Effector memory CD4-positive, alpha-beta T cell (primary cell): ENCODE results near the gene FLNB.
A peak's percentile ranks its signal among the peaks of the same experiment; 100 is the strongest.

Source experiments
- DNase-seq, 3 donors: peaks; one replicate each; pipeline ENCODE4 v3.0.0-alpha.2; 2020
- H3K27ac ChIP-seq: 2 replicates; pipeline ENCODE4 v1.7.0; 2013; ENCODE audit warnings: mild to moderate bottlenecking, low read length, moderate library complexity; ENCODE audit not compliant: insufficient read depth, poor library complexity, severe bottlenecking
- H3K27me3 ChIP-seq: replicated peaks from 2 replicates; pipeline ENCODE4 v1.7.0; 2013; ENCODE audit warnings: mild to moderate bottlenecking, low read length; ENCODE audit not compliant: insufficient read depth, control insufficient read depth, poor library complexity, severe bottlenecking
- H3K36me3 ChIP-seq: 2 replicates; pipeline ENCODE4 v1.7.0; 2013; ENCODE audit warnings: mild to moderate bottlenecking, low read length, moderate library complexity; ENCODE audit not compliant: control insufficient read depth, insufficient read depth
- H3K4me1 ChIP-seq: 2 replicates; pipeline ENCODE4 v1.7.0; 2013; ENCODE audit warnings: low read length, mild to moderate bottlenecking; ENCODE audit not compliant: control insufficient read depth, insufficient read depth, poor library complexity, severe bottlenecking
- H3K4me3 ChIP-seq: 2 replicates; pipeline ENCODE4 v1.7.0; 2013; ENCODE audit warnings: low read length, low read depth, mild to moderate bottlenecking; ENCODE audit not compliant: insufficient read depth, poor library complexity, severe bottlenecking
- H3K9me3 ChIP-seq: 2 replicates; pipeline ENCODE4 v1.7.0; 2013; ENCODE audit warnings: mild to moderate bottlenecking, low read length, moderate library complexity; ENCODE audit not compliant: control insufficient read depth

Gene FLNB

DNA sequence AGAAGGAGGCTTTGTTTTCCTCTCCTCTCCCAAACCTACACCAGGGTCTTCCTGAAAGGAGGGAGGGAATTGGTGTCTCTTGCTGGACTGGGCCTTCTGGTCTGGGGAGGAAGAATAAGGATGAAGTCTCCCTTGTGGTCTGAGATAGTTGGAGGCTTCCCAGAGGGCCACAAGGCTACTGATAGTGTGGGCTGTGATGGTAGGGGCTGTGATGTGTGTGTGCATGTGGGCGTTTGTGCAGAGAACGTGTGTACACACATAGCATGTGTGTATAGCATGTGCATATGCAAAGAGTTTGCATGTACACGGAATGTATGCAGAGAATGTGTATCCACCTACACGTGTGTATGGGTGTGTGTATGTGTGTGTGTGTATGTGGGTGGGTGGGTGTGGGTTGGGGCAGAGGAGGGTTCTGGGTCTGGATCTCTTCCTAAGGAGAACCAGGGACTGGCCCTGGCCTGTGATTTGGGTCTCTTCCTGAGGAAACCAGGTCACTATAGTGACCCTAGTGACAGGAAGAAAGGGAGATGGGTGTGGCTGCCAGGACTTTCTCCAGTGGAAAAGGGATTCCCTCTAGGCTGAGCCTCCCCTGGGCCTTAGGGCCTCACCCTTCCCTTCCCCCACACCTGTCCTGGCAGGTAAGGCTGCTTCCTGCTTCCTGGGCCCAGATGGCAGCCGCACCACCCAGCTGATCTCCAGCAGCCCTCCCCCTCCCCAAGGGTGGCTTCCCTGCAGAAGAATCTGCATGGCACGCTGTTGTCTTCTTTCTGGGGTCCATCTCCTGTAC, 1.7 kb downstream of the FLNB start:
- Histone ChIP-seq H3K9me3 (no peaks in the 10 kb centered on the region), H3K27ac (peak overlapping the region; percentile 3), H3K36me3 (no peaks in the 10 kb centered on the region), H3K27me3 (no peaks in the 10 kb centered on the region), H3K4me3 (peak overlapping the region; percentile 98), H3K4me1 (peaks cover 18% of the 10 kb centered on the region)
- DNase-seq: no peak

DNA sequence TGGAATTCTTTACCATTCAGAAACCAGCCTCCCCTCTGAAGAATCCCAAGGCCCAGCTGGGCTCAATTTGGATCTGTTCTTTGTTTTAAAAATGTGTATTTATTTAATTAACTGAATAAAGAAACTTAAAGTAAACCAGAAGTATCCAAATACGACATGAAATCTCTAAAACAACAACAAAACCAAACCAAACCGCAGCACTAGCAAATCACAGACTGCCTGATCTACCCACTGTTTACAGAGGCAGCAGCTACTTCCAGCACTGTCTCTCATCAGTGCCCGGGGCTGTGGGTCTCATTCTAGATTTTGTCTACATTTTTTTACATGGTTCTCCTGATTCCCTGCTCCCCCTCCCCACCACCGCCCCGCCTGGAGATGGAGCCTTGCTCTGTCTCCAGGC, 2.3 kb downstream of the FLNB start:
- Histone ChIP-seq H3K27me3 (no peaks in the 10 kb centered on the region), H3K27ac (no peak overlapping the region), H3K4me1 (peaks cover 18% of the 10 kb centered on the region), H3K4me3 (no peak overlapping the region), H3K36me3 (no peaks in the 10 kb centered on the region), H3K9me3 (no peaks in the 10 kb centered on the region)
- no peak for DNase-seq

DNA sequence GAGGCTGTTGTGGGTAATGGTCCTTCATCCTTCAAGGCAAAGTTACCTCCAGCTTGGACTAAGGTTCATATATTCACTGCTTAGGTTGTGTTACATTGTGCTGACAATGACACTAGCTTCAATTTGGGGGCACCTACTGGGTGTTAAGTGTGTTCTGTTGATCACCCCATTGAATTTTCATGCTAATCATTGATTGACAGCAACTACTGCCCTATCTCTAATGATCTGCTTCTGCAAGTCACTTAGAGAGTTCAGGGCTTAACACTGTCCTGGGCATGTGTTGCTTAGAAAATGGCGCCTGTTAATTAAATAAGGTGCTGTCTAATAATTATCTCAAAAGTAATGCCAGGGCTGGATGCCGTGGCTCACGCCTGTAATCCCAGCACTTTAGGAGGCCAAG, 3.4 kb downstream of the FLNB start:
- DNase-seq: no peak
- Histone ChIP-seq H3K27me3 (no peaks in the 10 kb centered on the region), H3K4me3 (no peak overlapping the region), H3K27ac (no peak overlapping the region), H3K36me3 (no peaks in the 10 kb centered on the region), H3K9me3 (no peaks in the 10 kb centered on the region), H3K4me1 (peaks cover 18% of the 10 kb centered on the region)

DNA sequence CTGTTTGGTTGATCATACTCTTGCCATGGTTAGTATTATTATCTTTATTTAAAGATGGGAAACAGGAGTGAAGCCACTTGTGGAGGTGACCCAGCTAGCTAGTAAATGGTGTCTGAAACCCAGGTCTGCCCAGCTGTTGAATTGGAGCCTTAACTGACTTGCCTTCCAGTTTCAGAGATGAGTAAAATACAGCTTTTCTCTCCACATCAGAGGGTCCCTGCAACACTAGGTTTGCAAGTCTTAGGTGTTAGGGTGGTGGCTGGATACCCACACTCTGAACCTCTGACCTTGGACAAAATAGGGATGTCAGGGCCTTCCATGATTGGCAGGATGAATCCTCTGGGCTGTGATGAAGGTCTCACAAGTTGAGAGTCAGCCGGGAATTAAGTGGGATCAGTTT, 4.1 kb downstream of the FLNB start:
- Histone ChIP-seq H3K4me1 (peaks cover 18% of the 10 kb centered on the region), H3K9me3 (no peaks in the 10 kb centered on the region), H3K27me3 (no peaks in the 10 kb centered on the region), H3K4me3 (no peak overlapping the region), H3K27ac (no peak overlapping the region), H3K36me3 (no peaks in the 10 kb centered on the region)
- DNase-seq: no peak

DNA sequence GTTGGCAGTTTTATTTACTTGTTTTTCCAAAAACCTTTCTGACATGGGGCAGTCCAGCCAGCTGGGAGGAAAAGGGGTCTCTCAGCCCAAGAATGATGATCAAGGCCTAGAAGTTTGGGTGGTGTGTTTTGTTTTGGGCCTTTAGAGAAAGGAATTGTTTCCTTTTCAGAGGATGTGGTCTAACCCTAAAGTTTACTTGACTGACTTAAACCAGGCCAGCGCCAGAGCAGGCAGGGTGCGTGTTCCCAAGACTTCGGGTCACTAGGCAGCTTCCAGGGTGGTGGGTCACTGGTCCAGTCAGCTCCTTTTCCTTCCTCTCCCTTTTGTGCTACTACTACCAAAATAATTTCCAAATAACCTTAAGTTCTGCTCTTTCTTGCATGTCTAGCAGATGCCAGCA, 4.9 kb downstream of the FLNB start:
- no peak overlapping the region for H3K27ac ChIP-seq
- no peak for DNase-seq
- peaks cover 18% of the 10 kb centered on the region for H3K4me1 ChIP-seq
- no peaks in the 10 kb centered on the region for H3K9me3 ChIP-seq
- no peaks in the 10 kb centered on the region for H3K27me3 ChIP-seq
- no peak overlapping the region for H3K4me3 ChIP-seq
- no peaks in the 10 kb centered on the region for H3K36me3 ChIP-seq

DNA sequence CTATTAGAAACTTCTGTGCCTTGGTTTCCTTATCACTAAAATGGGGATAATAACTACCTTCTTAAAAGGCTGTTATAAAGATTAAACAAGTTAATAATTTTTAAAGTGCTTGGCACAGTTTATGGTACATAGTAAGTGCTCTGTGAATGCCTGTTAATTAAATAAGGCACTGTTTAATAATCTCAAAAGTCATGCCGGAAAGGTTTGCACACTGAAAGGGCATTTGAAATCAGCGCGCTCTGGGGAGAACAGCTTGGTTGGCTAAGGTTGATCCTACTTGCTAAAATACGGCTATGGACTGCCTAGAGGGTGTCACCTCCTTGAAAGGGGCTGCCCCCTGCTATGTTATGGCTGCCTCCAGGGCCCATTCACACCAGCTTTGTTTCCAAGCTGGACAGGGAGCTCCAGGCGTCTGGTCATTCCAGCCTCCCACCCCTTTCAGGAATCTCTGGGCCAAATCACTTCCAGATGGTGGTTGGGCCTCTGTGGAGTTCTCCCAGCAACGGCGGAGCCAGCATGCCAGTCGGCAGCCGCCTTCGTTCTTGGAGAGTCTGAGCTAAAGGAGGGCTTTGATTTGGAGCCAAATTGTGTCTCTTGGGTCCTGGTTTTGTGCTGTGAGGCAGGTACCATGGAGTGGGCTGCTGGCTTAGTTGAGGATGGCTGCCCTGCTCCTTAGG, 5.9 kb downstream of the FLNB start:
- Histone ChIP-seq H3K9me3 (no peaks in the 10 kb centered on the region), H3K4me3 (no peak overlapping the region), H3K4me1 (peaks cover 17% of the 10 kb centered on the region), H3K27ac (no peak overlapping the region), H3K36me3 (no peaks in the 10 kb centered on the region), H3K27me3 (no peaks in the 10 kb centered on the region)
- no peak for DNase-seq

DNA sequence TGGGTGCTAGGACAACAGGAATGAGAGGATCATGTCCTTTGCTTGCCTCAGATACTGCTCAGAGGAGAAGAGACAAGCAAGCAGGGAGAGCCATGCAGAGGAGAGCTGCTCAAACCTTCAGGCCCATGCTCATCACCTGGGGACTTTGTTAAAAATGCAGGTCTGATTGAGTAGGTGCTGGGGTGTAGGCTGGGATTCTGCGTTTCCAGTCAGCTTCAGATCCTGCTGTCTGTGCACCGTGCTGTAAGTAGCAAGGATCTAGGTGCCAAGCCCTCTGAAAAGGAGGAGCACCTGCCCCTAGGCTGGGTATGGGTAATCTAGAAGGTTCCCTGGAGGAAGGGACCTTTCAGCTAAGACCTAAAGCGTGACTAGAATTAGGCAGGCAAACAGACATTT, 7.3 kb downstream of the FLNB start:
- peaks cover 5% of the 10 kb centered on the region for H3K4me1 ChIP-seq
- H3K36me3 ChIP-seq: no peaks in the 10 kb centered on the region
- H3K27ac ChIP-seq: no peak overlapping the region
- H3K9me3 ChIP-seq: no peaks in the 10 kb centered on the region
- H3K27me3 ChIP-seq: no peaks in the 10 kb centered on the region
- DNase-seq: no peak
- no peak overlapping the region for H3K4me3 ChIP-seq

DNA sequence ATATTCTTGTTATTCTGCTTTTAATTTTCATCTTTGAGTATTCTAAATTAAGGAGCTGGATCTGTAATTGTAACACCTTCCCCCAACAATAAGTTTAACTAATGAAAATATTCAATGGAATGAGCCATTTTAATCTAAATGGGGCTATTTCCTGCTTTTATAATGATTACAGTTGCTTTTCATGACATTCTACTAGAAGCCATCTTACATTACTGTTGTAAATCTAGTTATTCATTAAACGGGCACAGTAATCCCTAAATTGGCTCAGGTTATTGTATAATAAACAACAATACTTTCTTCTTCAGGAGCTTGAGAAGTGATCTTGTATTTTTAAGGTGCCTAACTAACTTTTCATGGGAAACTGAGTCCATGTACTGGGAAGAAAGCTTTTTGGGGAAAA, 8.5 kb downstream of the FLNB start:
- no peak overlapping the region for H3K27ac ChIP-seq
- no peaks in the 10 kb centered on the region for H3K27me3 ChIP-seq
- peaks cover 5% of the 10 kb centered on the region for H3K4me1 ChIP-seq
- no peak for DNase-seq
- H3K36me3 ChIP-seq: no peaks in the 10 kb centered on the region
- H3K9me3 ChIP-seq: no peaks in the 10 kb centered on the region
- H3K4me3 ChIP-seq: no peak overlapping the region

DNA sequence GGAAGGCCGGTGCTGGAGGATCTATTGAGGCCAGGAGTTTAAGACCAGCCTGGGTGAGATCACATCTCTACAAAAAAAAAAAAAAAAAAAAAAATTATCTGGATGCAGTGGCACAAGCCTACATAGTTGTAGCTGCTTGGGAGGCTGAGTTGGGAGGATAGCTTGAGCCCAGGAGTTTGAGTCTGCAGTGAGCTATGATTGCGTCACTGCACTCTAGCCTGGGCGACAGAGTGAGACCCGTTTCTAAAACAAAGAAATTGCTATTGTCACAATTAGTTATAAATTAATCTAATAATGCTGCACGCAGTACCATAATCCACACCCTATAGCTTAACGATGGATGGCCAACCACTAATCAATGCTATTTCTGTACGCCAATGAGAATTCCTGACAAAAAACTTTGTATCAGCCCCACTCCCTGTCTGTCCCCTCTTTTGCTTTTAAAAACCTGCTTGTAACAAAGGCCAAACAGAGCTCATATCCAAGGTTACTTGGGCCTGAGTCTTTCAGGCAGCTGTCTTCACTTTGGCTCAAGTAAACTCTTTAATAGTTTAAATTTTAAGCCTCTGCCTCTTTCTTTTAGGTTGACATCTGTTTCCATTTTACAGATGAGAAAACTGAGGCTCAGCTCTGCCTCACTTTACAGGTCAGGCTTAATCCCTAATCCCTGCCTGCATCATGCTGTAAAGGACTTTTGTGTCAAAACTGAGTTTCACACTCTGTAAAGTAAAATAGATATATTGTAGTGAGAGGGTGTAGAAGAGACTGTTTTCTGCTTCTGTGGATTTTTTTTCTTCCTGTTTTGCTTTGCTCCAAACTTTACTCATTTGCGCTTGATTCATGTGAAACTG, 10.9 kb downstream of the FLNB start:
- Histone ChIP-seq H3K4me3 (no peak overlapping the region), H3K4me1 (no peaks in the 10 kb centered on the region), H3K27me3 (no peaks in the 10 kb centered on the region), H3K36me3 (no peaks in the 10 kb centered on the region), H3K9me3 (no peaks in the 10 kb centered on the region), H3K27ac (no peak overlapping the region)
- no peak for DNase-seq

DNA sequence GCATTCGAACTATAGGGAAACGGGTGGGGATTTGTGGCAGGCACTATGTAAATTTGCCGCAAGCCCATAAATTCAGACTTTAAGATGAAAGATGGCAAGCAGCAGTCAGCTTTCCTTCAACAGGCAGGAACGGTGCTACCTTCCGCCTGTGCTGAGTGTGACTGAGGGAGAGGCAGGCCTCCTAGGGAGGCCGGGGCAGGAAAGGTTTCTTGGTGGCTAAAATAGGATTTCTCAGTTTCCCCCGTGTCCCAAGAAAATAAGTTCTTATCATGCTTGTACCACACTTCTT, 12.5 kb downstream of the FLNB start:
- DNase-seq: no peak
- H3K4me3 ChIP-seq: no peak overlapping the region
- H3K27me3 ChIP-seq: no peaks in the 10 kb centered on the region
- H3K4me1 ChIP-seq: no peaks in the 10 kb centered on the region
- no peak overlapping the region for H3K27ac ChIP-seq
- H3K9me3 ChIP-seq: no peaks in the 10 kb centered on the region
- H3K36me3 ChIP-seq: no peaks in the 10 kb centered on the region
